H1 (cell line): ENCODE results near the gene PDK2. TPM values are rescaled to one million over a fixed set of nuclear protein-coding genes. Genes with fewer than 3 reads are reported as not detected.

ENCODE experiments used
- CTCF ChIA-PET: fragments of 300-600 bp; sonication (Branson Sonifier 250); formaldehyde crosslinking; loops from one replicate; lab custom pipeline; 2021; ENCODE audit not compliant: partially characterized antibody; lab: Charles Lee
- POLR2A ChIA-PET: fragments of 300-600 bp; sonication (Branson Sonifier 250); formaldehyde crosslinking; loops from one replicate; lab custom pipeline; 2021; ENCODE audit warnings: inconsistent platforms; ENCODE audit not compliant: partially characterized antibody; lab: Charles Lee
- DNase-seq, 2 experiments: peaks; one replicate each; pipeline versions ENCODE4 v3.0.0 to v3.0.0-alpha.2; 2010 to 2022; ENCODE audit warnings: low spot score in 2 of 2, low read depth in 1 of 2, mixed read lengths in 1 of 2
- FAIRE-seq: peaks from 2 replicates; lab custom pipeline; 2011; peaks lifted over from hg19 to GRCh38; lab: Jason Lieb, UNC
- H2AFZ ChIP-seq: 2 replicates; pipeline ENCODE4 v1.8.1; 2012; ENCODE audit warnings: low read length, inconsistent platforms
- H2AK5ac ChIP-seq: 2 replicates; pipeline ENCODE4 v1.6.1; 2013; ENCODE audit warnings: low read depth, low read length
- H2BK120ac ChIP-seq: replicated peaks from 2 replicates; pipeline ENCODE3; 2013; ENCODE audit warnings: low read depth, low read length, inconsistent platforms
- H2BK12ac ChIP-seq: 2 replicates; pipeline ENCODE4 v1.6.1; 2013; ENCODE audit warnings: low read depth, low read length
- H2BK15ac ChIP-seq: 2 replicates; pipeline ENCODE4 v1.6.1; 2013; ENCODE audit warnings: low read length
- H2BK20ac ChIP-seq: 2 replicates; pipeline ENCODE4 v1.6.1; 2013; ENCODE audit warnings: low read length
- H2BK5ac ChIP-seq: 2 replicates; pipeline ENCODE4 v1.6.1; 2013; ENCODE audit warnings: low read depth, low read length
- H3K14ac ChIP-seq: 2 replicates; pipeline ENCODE4 v1.6.1; 2013; ENCODE audit warnings: inconsistent platforms; ENCODE audit not compliant: insufficient read length
- H3K18ac ChIP-seq: 2 replicates; pipeline ENCODE4 v1.6.1; 2013; ENCODE audit warnings: low read length; ENCODE audit errors: extremely low read depth
- H3K23ac ChIP-seq: 2 replicates; pipeline ENCODE4 v1.6.1; 2013; ENCODE audit warnings: inconsistent platforms; ENCODE audit not compliant: insufficient read length
- H3K23me2 ChIP-seq: 2 replicates; pipeline ENCODE4 v1.6.1; 2013; ENCODE audit warnings: low read depth, low read length
- H3K27ac ChIP-seq: 2 replicates; pipeline ENCODE4 v1.6.1; 2011; ENCODE audit warnings: low read depth, low read length, inconsistent platforms
- H3K27me3 ChIP-seq, 4 experiments: replicated peaks in 1 of 4; 1 replicate in 1 of 4; 2 replicates in 3 of 4; pipeline versions ENCODE4 v1.6.1 to v1.8.1; 2011 to 2013; ENCODE audit warnings: low read length in 3 of 4, mild to moderate bottlenecking in 3 of 4, inconsistent platforms in 2 of 4, mixed read lengths in 2 of 4, moderate library complexity in 1 of 4; ENCODE audit not compliant: control insufficient read depth in 3 of 4, insufficient read depth in 3 of 4; ENCODE audit errors: extremely low read depth in 1 of 4
- H3K36me3 ChIP-seq, 4 experiments: 2 replicates each; pipeline versions ENCODE4 v1.6.1 to v1.8.1; 2011 to 2013; ENCODE audit warnings: mild to moderate bottlenecking in 4 of 4, low read length in 3 of 4, moderate library complexity in 2 of 4, control low read depth in 1 of 4, inconsistent platforms in 1 of 4; ENCODE audit not compliant: insufficient read depth in 4 of 4, control insufficient read depth in 2 of 4
- H3K4ac ChIP-seq: replicated peaks from 2 replicates; pipeline ENCODE3; 2013; ENCODE audit warnings: low read length, low read depth, mixed read lengths, inconsistent platforms; ENCODE audit not compliant: insufficient read length
- H3K4me1 ChIP-seq, 4 experiments: replicated peaks in 1 of 4; 1 replicate in 1 of 4; 2 replicates in 3 of 4; pipeline versions ENCODE4 v1.6.1 to v1.8.1; 2011 to 2013; ENCODE audit warnings: low read length in 3 of 4, inconsistent platforms in 2 of 4, mixed read lengths in 1 of 4; ENCODE audit not compliant: insufficient read depth in 4 of 4, control insufficient read depth in 3 of 4
- H3K4me2 ChIP-seq, 2 experiments: 2 replicates each; pipeline versions ENCODE4 v1.6.1 to v1.8.1; 2011 to 2013; ENCODE audit warnings: low read depth in 2 of 2, low read length in 2 of 2, control low read depth in 1 of 2, inconsistent platforms in 1 of 2, mild to moderate bottlenecking in 1 of 2; ENCODE audit not compliant: insufficient read depth in 1 of 2
- H3K4me3 ChIP-seq, 4 experiments: fragments of 200-600, 300-600 bp in 1 of 4; sonication (generic), shearing (Covaris generic), sonication (Bioruptor Twin) in 1 of 4; 2 replicates each; pipeline versions ENCODE4 v1.5.1 to v1.8.1; 2011 to 2016; ENCODE audit warnings: low read length in 4 of 4, low read depth in 3 of 4, control low read depth in 2 of 4, inconsistent platforms in 2 of 4, mild to moderate bottlenecking in 2 of 4, mixed read lengths in 1 of 4, moderate library complexity in 1 of 4; ENCODE audit not compliant: insufficient read depth in 2 of 4; ENCODE audit errors: extremely low read depth in 1 of 4
- H3K56ac ChIP-seq: replicated peaks from 2 replicates; pipeline ENCODE3; 2013; ENCODE audit warnings: low read depth, mild to moderate bottlenecking, mixed read lengths, low read length, inconsistent platforms; ENCODE audit not compliant: insufficient read length
- H3K79me1 ChIP-seq: 2 replicates; pipeline ENCODE4 v1.6.1; 2013; ENCODE audit warnings: low read depth, low read length, control low read depth
- H3K79me2 ChIP-seq, 2 experiments: 2 replicates each; pipeline versions ENCODE4 v1.6.1 to v1.8.1; 2012 to 2013; ENCODE audit warnings: low read length in 2 of 2, mild to moderate bottlenecking in 2 of 2, inconsistent platforms in 1 of 2; ENCODE audit not compliant: insufficient read depth in 2 of 2, control insufficient read depth in 1 of 2
- H3K9ac ChIP-seq, 4 experiments: replicated peaks in 1 of 4; 1 replicate in 1 of 4; 2 replicates in 3 of 4; pipeline versions ENCODE4 v1.6.1 to v1.8.1; 2011 to 2013; ENCODE audit warnings: low read depth in 3 of 4, low read length in 3 of 4, control low read depth in 2 of 4, mild to moderate bottlenecking in 2 of 4, moderate library complexity in 2 of 4, inconsistent platforms in 1 of 4; ENCODE audit errors: extremely low read depth in 1 of 4
- H3K9me3 ChIP-seq, 2 experiments: 2 replicates each; pipeline versions ENCODE4 v1.6.1 to v1.8.1; 2012 to 2013; ENCODE audit warnings: mild to moderate bottlenecking in 2 of 2, moderate library complexity in 2 of 2, control low read depth in 1 of 2, inconsistent platforms in 1 of 2, low read depth in 1 of 2, low read length in 1 of 2, mixed read lengths in 1 of 2; ENCODE audit not compliant: insufficient read depth in 2 of 2
- H4K20me1 ChIP-seq, 2 experiments: replicated peaks in 1 of 2; 2 replicates each; pipeline versions ENCODE3 to v1.8.1; 2011 to 2013; ENCODE audit warnings: inconsistent platforms in 2 of 2, low read length in 2 of 2, mild to moderate bottlenecking in 1 of 2; ENCODE audit not compliant: insufficient read depth in 2 of 2, control insufficient read depth in 1 of 2
- H4K5ac ChIP-seq: 2 replicates; pipeline ENCODE4 v1.6.1; 2013; ENCODE audit warnings: low read length, low read depth, mixed read lengths, inconsistent platforms; ENCODE audit not compliant: insufficient read length
- H4K8ac ChIP-seq: 2 replicates; pipeline ENCODE4 v1.8.0; 2013; ENCODE audit warnings: mild to moderate bottlenecking, moderate library complexity, low read length, inconsistent platforms; ENCODE audit not compliant: insufficient read depth; ENCODE audit errors: extremely low read depth
- H4K91ac ChIP-seq: replicated peaks from 2 replicates; pipeline ENCODE3; 2013; ENCODE audit warnings: low read length, mixed read lengths, inconsistent platforms; ENCODE audit not compliant: insufficient read length
- WGBS, 2 experiments: shearing (Covaris generic) in 1 of 2; methylation state at CpG; one replicate each; pipeline versions ENCODE4 v1.1.6 to v1.1.7; 2013 to 2015; ENCODE audit warnings: low lambda C conversion rate in 2 of 2, mixed read lengths in 2 of 2, inconsistent platforms in 1 of 2, low coverage in 1 of 2, missing lambda C conversion rate in 1 of 2; ENCODE audit not compliant: insufficient replicate concordance in 2 of 2, insufficient coverage in 1 of 2, insufficient read length in 1 of 2; ENCODE audit errors: extremely low coverage in 1 of 2, missing lambda C conversion rate in 1 of 2; 5-methylcytosine and 5-hydroxymethylcytosine counted together
- polyA plus RNA-seq, 7 experiments: library from polyadenylated mRNA; depleted of rRNA in 3 of 7; stranded (reverse) in 5 of 7; unstranded in 2 of 7; fragments of >200 nt in 5 of 7; fragments of 200-250 nt in 2 of 7; gene quantifications; 1 replicate in 5 of 7; 2 replicates in 1 of 7; 4 replicates in 1 of 7; pipeline versions ENCODE4 v1.2.1 to v1.2.3, GENCODE V29; 2011 to 2013; ENCODE audit warnings: missing spikeins in 2 of 7, mixed read lengths in 2 of 7
- total RNA-seq: library from RNA; stranded (reverse); fragmentation: NEBNext Ultra II Directional; extraction: Animal tissue kit (Norgen Biotek cat#: 25700); gene quantifications from 2 replicates; pipeline ENCODE4 v1.2.1, GENCODE V29; 2021

Gene PDK2
- total and polyA plus RNA-seq, 2 of the 8 experiments (the other 6 are each of a cell fraction or from before 2014, with no cell fraction given) = 18.3 to 121 TPM

DNA sequence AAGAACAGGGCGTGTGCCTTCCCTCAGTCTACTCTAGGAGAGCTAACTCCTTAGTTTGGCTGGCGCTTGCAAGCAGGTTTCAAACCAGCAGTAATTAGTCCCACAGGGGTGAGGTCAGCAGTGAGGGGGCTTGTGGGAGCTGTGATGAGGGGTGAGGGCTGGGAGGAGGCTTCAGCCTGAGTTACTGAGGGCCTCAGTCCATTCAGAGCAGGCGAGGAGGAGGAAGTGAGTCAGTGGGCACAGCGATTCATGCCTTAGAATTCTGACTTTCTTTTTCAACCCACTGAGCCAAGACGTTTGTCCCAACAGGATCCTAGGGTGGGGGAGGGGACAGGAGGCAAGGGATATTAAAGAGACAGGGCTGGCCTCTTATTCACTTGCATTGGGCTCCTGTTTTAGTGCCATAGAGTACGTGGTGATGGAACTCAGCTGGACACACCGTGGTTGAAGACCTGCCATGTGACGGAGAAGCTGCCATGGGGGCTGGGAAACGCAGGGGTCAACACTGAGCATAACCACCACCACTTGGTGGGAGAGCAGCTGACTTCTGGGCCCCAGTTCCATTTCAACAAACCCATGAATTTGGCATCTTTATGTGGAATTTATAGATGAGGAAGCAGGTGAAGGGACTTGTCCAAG, 47.5 kb upstream of the PDK2 start:
- POLR2A ChIA-PET = interaction anchor here (0.8 kb wide), 1 partner anchor 20 kb away, joined by 3 read pairs; no protein-coding TSS in a partner anchor

More for the DNA sequence above, 47.5 kb upstream of the PDK2 start:
- Histone ChIP-seq H4K8ac (peak overlapping the region; percentile 18), H3K27me3 (no peaks in the 10 kb centered on the region), H2BK20ac (0 out of 2 replicates have a peak overlapping the region, but pooled peaks have one; percentile 49), H4K91ac (peak overlapping the region; percentile 36), H3K14ac (no peak overlapping the region), H2BK5ac (no peak overlapping the region), H3K56ac (no peak overlapping the region), H4K20me1 (no peaks in the 10 kb centered on the region), H3K36me3 (no peaks in the 10 kb centered on the region), H2BK15ac (no peak overlapping the region), H4K5ac (no peak overlapping the region), H3K79me1 (no peaks in the 10 kb centered on the region), H3K23ac (no peak overlapping the region), H3K23me2 (no peaks in the 10 kb centered on the region), H3K4me3 (no peak overlapping the region), H3K27ac (no peak overlapping the region), H3K4me1 (peaks cover 7 to 19% (median 14%) of the 10 kb centered on the region in 4 experiments), H2AK5ac (no peak overlapping the region), H3K4ac (no peak overlapping the region), H3K9me3 (no peaks in the 10 kb centered on the region), H2AFZ (peak overlapping the region; percentile 61; the same call in 1 of the 2 replicates), H3K9ac (no peak overlapping the region), H3K4me2 (no peak overlapping the region), H3K18ac (peak overlapping the region; percentile 21; the same call in 1 of the 2 replicates), H2BK120ac (no peak overlapping the region), H3K79me2 (no peaks in the 10 kb centered on the region), H2BK12ac (0 out of 2 replicates have a peak overlapping the region, but pooled peaks have one; percentile 0)
- DNase-seq (no peak), FAIRE-seq (no peak)
- CTCF ChIA-PET = interaction anchor here (0.6 to 1.5 kb wide), 4 partner anchors 9 to 251 kb away, joined by 3 to 4 read pairs (median 4); partner anchors contain the start of gene ITGA3
- 80% methylated on average over 9 of the region's 9 CpGs; no CpG with 5 or more reads in 1 of the 2 experiments for WGBS, 2 experiments
